ENCODE measurements around the gene ANO6. TPM values are rescaled to one million over a fixed set of nuclear protein-coding genes. Genes with fewer than 3 reads are reported as not detected.

Gene ANO6
- total RNA-seq, 1 experiment from 2014 or later, result 18.1 TPM

- CTCF ChIA-PET, result interaction anchor here (0.5 kb wide), 1 partner anchor 299 kb away, joined by 3 read pairs; no protein-coding TSS in a partner anchor
These were observed 17.0 kb downstream of the ANO6 start for GRCh38 chr12:45232756-45233372.

GRCh38 chr12:45234139-45234865 is 18.4 kb downstream of the ANO6 start:
- ChIA-PET CTCF (interaction anchor here (0.6 kb wide), 1 partner anchor 42 kb away, joined by 5 read pairs; no protein-coding TSS in a partner anchor), POLR2A (ENCODE audit: unreplicated experiment) (interaction anchor here (0.6 kb wide), 2 partner anchors 18 to 35 kb away, joined by 8 to 15 read pairs; partner anchors contain the start of gene ANO6)
- ATAC-seq, result peak; percentile 69

More at GRCh38 chr12:45232756-45233372, 17.0 kb downstream of the ANO6 start:
- Histone ChIP-seq H3K4me3 (ENCODE audit: low read length) (peak overlapping the region; percentile 59; the same call in 1 of the 2 replicates), H3K36me3 (ENCODE audit: low read depth, low read length) (no peaks in the 10 kb centered on the region), H3K9me2 (replicated peaks; ENCODE audit: low read length) (no peaks in the 10 kb centered on the region), H2AFZ (ENCODE audit: low read length) (no peak overlapping the region), H4K20me1 (ENCODE audit: low read length) (no peaks in the 10 kb centered on the region), H3F3A (ENCODE audit: low read length, unreplicated experiment) (peaks cover 25% of the 10 kb centered on the region), H3K4me1 (ENCODE audit: insufficient read depth, low read length) (peaks cover 54% of the 10 kb centered on the region), H3K4me2 (ENCODE audit: low read length) (peak overlapping the region; percentile 87), H3K9me3 (ENCODE audit: low read length) (no peaks in the 10 kb centered on the region), H3K79me2 (ENCODE audit: low read length) (peaks cover 33% of the 10 kb centered on the region), H3K27me3 (ENCODE audit: low read length) (no peaks in the 10 kb centered on the region), H3K27ac (ENCODE audit: low read length) (peak overlapping the region; percentile 90), H3K9ac (ENCODE audit: low read length) (peak overlapping the region; percentile 65)
- no TSS peak for BruUV-seq (replicated peaks)
- ATAC-seq (peak; percentile 76), DNase-seq (peak; percentile 96)
- intact Hi-C loops (cut with micrococcal nuclease), result loop anchor here (1.0 to 5.0 kb wide), 2 partner anchors 16 to 51 kb away; no protein-coding TSS in a partner anchor
- POLR2A ChIA-PET (ENCODE audit: unreplicated experiment), result interaction anchor here (0.5 kb wide), 1 partner anchor 16 kb away, joined by 3 read pairs; no protein-coding TSS in a partner anchor
- no peak for TF ChIP-seq CTCF (conservative IDR thresholded peaks at IDR 0.05; ENCODE audit: low read depth, low read length)
- no peak for TF ChIP-seq EZH2 (IDR thresholded peaks at IDR 0.05; ENCODE audit: low read length, unreplicated experiment)
- TF ChIP-seq EZH2phosphoT487 (IDR thresholded peaks at IDR 0.05; ENCODE audit: borderline replicate concordance, low read length), result no peak

More at GRCh38 chr12:45234139-45234865, 18.4 kb downstream of the ANO6 start:
- Histone ChIP-seq H3K79me2 (ENCODE audit: low read length) (peaks cover 26% of the 10 kb centered on the region), H3F3A (ENCODE audit: low read length, unreplicated experiment) (peaks cover 25% of the 10 kb centered on the region), H3K9me2 (replicated peaks; ENCODE audit: low read length) (no peaks in the 10 kb centered on the region), H4K20me1 (ENCODE audit: low read length) (no peaks in the 10 kb centered on the region), H3K9ac (ENCODE audit: low read length) (peak overlapping the region; percentile 73), H3K4me2 (ENCODE audit: low read length) (peak overlapping the region; percentile 87), H3K9me3 (ENCODE audit: low read length) (no peaks in the 10 kb centered on the region), H2AFZ (ENCODE audit: low read length) (no peak overlapping the region), H3K27me3 (ENCODE audit: low read length) (no peaks in the 10 kb centered on the region), H3K27ac (ENCODE audit: low read length) (peak overlapping the region; percentile 90), H3K4me3 (ENCODE audit: low read length) (peak overlapping the region; percentile 59), H3K4me1 (ENCODE audit: insufficient read depth, low read length) (peaks cover 54% of the 10 kb centered on the region), H3K36me3 (ENCODE audit: low read depth, low read length) (no peaks in the 10 kb centered on the region)
- TF ChIP-seq EZH2phosphoT487 (IDR thresholded peaks at IDR 0.05; ENCODE audit: borderline replicate concordance, low read length) (no peak), CTCF (conservative IDR thresholded peaks at IDR 0.05; ENCODE audit: low read depth, low read length) (no peak), EZH2 (IDR thresholded peaks at IDR 0.05; ENCODE audit: low read length, unreplicated experiment) (no peak)
- intact Hi-C loops (cut with micrococcal nuclease), result loop anchor here (1.0 to 5.0 kb wide), 2 partner anchors 35 to 52 kb away; no protein-coding TSS in a partner anchor
- no TSS peak for BruUV-seq (replicated peaks)
- peak; percentile 96 for DNase-seq

All from PC-3 (cell line).